HG03439 (cell line): ENCODE data around the gene JPH3.
"Not testable (repeated sequence)": the region's sequence is repeated elsewhere in the genome, so short reads cannot be mapped to it uniquely, and the experiment has no call there.

Source experiments
- ATAC-seq: cut with Tn5 transposase; IDR thresholded peaks from one replicate; pipeline ENCODE4 v1.9.1; 2021; ENCODE audit warnings: mild to moderate bottlenecking, moderate library complexity; ENCODE audit not compliant: unreplicated experiment

Gene JPH3

DNA sequence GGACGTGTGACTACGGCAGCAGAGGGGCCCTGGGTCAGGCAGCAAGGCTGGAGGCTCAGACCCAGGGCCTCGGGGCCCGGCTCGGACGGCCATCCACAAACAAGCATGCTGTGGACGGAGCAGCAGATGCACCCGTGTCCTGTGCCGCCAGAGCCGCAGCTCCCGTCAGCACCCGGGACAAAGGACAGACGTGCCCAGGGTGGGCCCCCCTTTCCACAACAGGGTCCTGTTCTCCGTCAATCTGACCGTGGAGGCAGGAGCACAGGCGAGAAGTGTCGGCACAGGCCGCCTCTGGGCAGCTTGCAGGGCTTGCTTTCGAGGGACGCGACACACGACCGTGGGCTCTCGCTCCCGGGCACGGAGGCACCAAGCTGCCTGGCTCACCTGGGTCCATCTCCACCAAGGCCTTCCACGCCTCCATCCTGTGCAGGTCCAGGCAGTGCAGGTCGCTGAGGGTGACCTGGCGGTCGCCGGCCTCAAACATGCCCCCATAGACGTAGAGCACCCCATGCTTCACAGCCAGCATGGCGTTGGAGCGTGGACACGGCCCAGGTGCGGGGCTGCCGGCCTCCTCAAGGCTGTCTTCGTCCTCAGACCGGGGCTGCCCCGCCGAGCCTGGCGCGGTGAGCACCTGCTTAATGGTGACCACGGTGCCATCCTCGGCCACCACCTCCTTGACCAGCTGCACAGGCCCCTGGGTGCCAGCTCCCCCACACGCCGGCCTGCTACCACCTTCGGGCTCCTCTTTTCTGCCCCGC lies 106.8 kb downstream of the JPH3 start:
- ATAC-seq, result no peak

GRCh38 chr16:87709677-87710076 lies 107.4 kb downstream of the JPH3 start:
- ATAC-seq, result no peak

- ATAC-seq, result no peak
Measured at GRCh38 chr16:87710887-87711286, 108.6 kb downstream of the JPH3 start.

DNA sequence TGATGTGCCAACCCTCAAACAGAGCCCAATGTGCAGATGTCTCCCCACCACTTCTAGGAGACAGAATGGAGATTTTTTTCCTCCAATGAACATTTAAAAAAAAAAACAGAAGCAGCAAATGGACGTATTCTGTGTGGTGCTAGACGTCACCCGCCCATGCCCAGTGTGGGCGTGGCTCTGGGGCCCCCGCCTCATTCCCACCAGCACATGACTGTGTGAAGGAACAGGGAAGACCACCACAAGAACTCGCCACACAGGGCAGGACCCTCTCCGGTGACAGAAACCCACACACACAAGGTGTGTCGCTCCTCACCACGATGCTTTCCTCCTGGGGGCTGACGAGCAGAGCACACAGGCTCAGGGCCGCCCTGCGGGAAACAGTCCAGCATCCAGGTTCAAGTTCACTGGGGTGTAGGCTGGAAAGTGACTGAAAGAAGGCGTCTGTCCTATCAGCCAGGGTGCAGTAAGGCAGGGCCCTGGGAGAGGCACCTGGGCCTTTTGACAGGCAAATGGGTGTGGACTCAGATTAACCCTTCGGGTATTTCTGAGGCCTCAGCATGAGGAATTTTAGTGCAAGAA lies 110.0 kb downstream of the JPH3 start:
- no peak for ATAC-seq

DNA sequence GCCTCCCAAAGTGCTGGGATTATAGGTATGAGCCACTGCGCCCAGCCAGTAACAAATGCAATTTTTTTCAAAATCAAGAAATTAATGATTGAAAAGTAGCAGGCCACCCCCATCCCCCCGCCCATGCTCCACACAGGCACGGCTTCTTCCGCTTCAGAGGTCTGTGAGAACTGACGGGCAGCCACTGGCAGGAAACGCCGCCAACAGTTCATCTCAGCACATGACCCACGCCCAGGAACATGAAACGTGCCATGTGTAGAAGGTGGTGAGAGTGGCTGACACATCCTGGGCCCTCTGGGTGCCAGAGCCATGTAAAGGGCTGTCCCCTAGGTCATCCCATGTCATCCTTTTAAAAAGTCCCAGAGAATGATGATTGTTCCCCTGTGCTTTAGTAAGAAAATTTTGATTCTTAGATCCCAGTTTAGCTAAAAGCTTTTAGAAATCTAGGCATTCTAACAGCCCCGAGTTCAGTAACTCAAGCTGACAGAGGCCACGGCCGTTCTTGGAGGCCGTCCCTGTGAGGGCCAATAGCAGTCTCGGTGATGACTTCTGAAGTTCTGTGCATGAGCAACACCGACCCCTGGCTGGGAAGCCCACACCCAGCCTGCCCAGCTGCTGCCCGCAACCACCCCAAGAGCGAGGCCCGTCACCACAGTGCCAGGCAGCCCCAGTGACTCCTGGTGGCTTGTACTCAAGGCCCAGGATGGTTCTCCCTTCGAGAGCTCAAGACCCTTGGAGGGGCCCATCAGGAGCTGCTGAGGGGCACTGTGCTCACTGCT lies 111.3 kb downstream of the JPH3 start:
- no peak for ATAC-seq

GRCh38 chr16:87715231-87715630 lies 112.9 kb downstream of the JPH3 start:
- ATAC-seq, result no peak

GRCh38 chr16:87715658-87716057 lies 113.3 kb downstream of the JPH3 start:
- no peak for ATAC-seq

- not testable (repeated sequence) for ATAC-seq
Measured at GRCh38 chr16:87718831-87719230, 116.5 kb downstream of the JPH3 start.

GRCh38 chr16:87720446-87720845 lies 118.1 kb downstream of the JPH3 start:
- ATAC-seq, result no peak

- no peak for ATAC-seq
Measured at GRCh38 chr16:87721622-87722585, 119.6 kb downstream of the JPH3 start.

DNA sequence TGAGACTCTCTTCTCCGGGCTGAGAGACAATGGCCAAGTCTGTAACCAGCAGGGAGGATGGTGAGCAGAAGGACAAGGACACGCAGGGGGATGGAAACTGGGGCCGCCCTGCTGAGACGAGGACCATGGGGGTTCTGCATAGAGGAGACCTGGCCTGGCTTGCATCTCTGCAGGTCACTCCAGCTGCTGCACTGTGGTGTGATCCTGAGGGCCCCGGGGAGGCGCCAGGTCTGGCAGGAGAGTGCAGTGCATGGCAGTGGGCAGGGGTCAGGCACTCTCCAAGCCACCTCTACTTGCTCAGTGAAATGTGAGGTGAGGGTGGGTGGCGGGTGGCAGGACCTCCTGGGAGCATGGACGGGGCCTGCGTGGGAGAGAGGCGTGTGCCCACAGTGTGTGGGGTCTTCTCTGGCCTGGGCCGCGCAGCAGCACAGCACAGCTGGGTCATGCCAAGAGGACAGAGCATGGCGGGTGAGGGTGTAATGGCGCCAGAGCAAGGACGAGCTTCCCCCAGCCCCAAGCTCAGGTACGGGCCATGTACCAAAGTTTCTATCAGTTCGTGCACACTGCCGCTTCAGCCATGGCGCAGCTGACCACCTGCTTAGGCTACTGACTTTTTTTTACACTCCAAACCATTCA lies 120.4 kb downstream of the JPH3 start:
- no peak for ATAC-seq

- ATAC-seq, result no peak
Measured at GRCh38 chr16:87723226-87723623, 120.9 kb downstream of the JPH3 start.

DNA sequence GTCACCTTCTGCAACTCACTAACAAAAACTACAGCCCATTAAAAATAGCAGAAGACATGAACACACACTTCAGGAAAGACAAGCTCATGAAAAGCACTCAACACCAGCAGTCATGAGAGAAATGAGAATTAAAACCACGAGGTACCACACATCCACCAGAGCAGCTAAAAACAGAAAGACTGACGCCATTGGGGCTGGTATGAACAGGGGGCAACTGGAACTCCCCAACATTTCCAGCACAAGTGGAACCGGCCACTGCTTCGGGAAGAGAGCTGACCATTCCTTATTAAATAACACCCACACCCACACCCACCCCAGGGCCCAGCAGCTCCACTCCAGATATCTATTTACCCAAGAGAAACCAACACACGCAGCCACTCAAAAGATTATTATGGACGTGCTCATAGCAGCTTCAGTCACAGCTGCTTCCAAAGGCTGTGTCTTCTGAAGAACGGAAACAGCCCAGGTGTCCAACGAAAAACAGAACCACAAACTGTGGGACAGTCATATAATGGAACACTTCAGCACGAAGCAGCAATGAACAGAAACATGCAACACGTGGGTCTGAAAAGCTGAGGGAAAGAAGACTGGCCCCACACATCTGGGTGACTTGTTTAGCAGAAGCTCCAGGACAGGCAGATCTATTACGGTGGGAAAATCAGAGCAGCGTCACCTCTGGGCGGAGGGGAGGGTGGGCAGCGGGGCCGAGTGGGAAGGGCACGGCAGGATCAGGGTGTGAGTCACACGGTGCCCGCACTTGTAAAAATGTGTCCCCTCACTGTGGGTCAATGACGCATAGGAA lies 122.4 kb downstream of the JPH3 start:
- ATAC-seq, result peak; percentile 36

DNA sequence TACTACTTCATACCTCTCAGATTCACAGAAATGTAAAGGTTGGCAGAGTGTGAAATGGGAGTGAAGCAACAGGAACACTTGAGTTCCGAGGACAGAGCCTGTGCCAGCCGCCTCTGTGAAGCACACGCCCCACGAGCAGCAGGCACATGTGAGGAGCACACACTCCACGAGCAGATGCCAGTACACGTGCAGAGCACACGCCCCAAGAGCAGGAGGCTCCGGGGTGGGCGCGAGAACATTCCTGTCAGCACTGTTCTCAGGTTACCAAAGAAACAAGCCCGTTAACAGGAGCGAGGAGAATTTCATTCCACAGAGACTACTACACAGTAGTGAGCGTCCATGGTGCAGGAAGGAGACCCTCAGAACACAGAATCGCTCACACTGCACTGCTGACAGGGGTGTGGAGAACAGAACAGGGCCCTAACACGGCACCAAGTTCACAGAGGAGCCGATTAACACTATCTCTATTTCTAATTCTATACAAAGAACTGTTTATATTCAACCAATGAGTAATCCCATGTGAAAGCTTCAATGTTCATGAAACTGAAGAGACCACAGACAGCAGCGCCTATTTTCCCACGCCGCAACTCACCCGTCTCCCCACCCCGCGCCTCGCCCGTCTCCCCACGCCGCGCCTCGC lies 123.4 kb downstream of the JPH3 start:
- ATAC-seq, result no peak

GRCh38 chr16:87726577-87726976 lies 124.3 kb downstream of the JPH3 start:
- not testable (repeated sequence) for ATAC-seq

GRCh38 chr16:87727346-87727745 lies 125.0 kb downstream of the JPH3 start:
- ATAC-seq, result no peak

GRCh38 chr16:87728026-87728425 lies 125.7 kb downstream of the JPH3 start:
- ATAC-seq, result no peak

GRCh38 chr16:87729266-87729954 lies 127.1 kb downstream of the JPH3 start:
- peak; percentile 48 for ATAC-seq
